HG03139 (cell line): ENCODE results near the gene DHRS7B.
"Not testable (repeated sequence)": the region's sequence is repeated elsewhere in the genome, so short reads cannot be mapped to it uniquely, and the experiment has no call there.

Source experiments
- ATAC-seq: cut with Tn5 transposase; IDR thresholded peaks from one replicate; pipeline ENCODE4 v1.9.1; 2021; ENCODE audit not compliant: unreplicated experiment

The DHRS7B gene

GRCh38 chr17:21107067-21107650 lies 19.6 kb upstream of the DHRS7B start:
- ATAC-seq = not testable (repeated sequence)

- no peak for ATAC-seq
Observed at GRCh38 chr17:21108651-21109050, 18.1 kb upstream of the DHRS7B start.

- ATAC-seq = no peak
Observed at GRCh38 chr17:21113049-21113690, 13.6 kb upstream of the DHRS7B start.

- no peak for ATAC-seq
Observed at GRCh38 chr17:21113716-21114115, 13.0 kb upstream of the DHRS7B start.

- not testable (repeated sequence) for ATAC-seq
Observed at GRCh38 chr17:21114791-21115190, 12.0 kb upstream of the DHRS7B start.

GRCh38 chr17:21119247-21119918 lies 7.4 kb upstream of the DHRS7B start:
- peak; percentile 56 for ATAC-seq

- ATAC-seq = no peak
Observed at GRCh38 chr17:21119919-21120249, 6.9 kb upstream of the DHRS7B start.

GRCh38 chr17:21124086-21124485 lies 2.7 kb upstream of the DHRS7B start:
- no peak for ATAC-seq

GRCh38 chr17:21124517-21124916 lies 2.2 kb upstream of the DHRS7B start:
- not testable (repeated sequence) for ATAC-seq

GRCh38 chr17:21125862-21126261 lies 902 bp upstream of the DHRS7B start:
- ATAC-seq = no peak

- no peak for ATAC-seq
Observed at GRCh38 chr17:21127509-21128077, 829 bp downstream of the DHRS7B start.

GRCh38 chr17:21129023-21129681 lies 2.4 kb downstream of the DHRS7B start:
- no peak for ATAC-seq

GRCh38 chr17:21131137-21131536 lies 4.4 kb downstream of the DHRS7B start:
- ATAC-seq = no peak

- ATAC-seq = no peak
Observed at GRCh38 chr17:21132428-21132827, 5.7 kb downstream of the DHRS7B start.

- no peak for ATAC-seq
Observed at GRCh38 chr17:21134559-21134958, 7.8 kb downstream of the DHRS7B start.

- ATAC-seq = no peak
Observed at GRCh38 chr17:21140911-21141310, 14.1 kb downstream of the DHRS7B start.

GRCh38 chr17:21141331-21141730 lies 14.6 kb downstream of the DHRS7B start:
- ATAC-seq = no peak

- not testable (repeated sequence) for ATAC-seq
Observed at GRCh38 chr17:21142065-21142464, 15.3 kb downstream of the DHRS7B start.

GRCh38 chr17:21143695-21144094 lies 16.9 kb downstream of the DHRS7B start:
- no peak for ATAC-seq

- ATAC-seq = not testable (repeated sequence)
Observed at GRCh38 chr17:21144299-21144698, 17.5 kb downstream of the DHRS7B start.

- ATAC-seq = no peak
Observed at GRCh38 chr17:21146362-21147015, 19.7 kb downstream of the DHRS7B start.
